IMR-90 (cell line): ENCODE measurements around the gene SLC7A9. TPM values are rescaled to one million over a fixed set of nuclear protein-coding genes. Genes with fewer than 3 reads are reported as not detected.

Experiments
- ATAC-seq: fragments of 200-7000 bp; cut with Tn5 transposase; 2 replicates; pipeline ENCODE4 v1.9.1; 2020; ENCODE audit warnings: low read depth, mild to moderate bottlenecking, moderate library complexity
- BruUV-seq: library from RNA; stranded (reverse); fragments of 400-500 nt; replicated peaks from 2 replicates; lab custom pipeline; 2021; lab: Mats Ljungman, UMichigan
- CTCF ChIA-PET: fragments of 300-600 bp; formaldehyde crosslinking; extraction: SDS; loops from one replicate; lab custom pipeline; 2021; ENCODE audit warnings: antibody characterized with exemption; lab: Yijun Ruan, JAX
- POLR2A ChIA-PET: fragments of 300-600 bp; sonication (Branson Sonifier 250); formaldehyde crosslinking; loops from one replicate; lab custom pipeline; 2022; ENCODE audit warnings: antibody characterized with exemption; ENCODE audit not compliant: unreplicated experiment; lab: Charles Lee
- DNase-seq: peaks from one replicate; pipeline ENCODE4 v3.0.0; 2013
- H2AFZ ChIP-seq: replicated peaks from 2 replicates; pipeline ENCODE3; 2013; ENCODE audit warnings: low read length, mild to moderate bottlenecking; ENCODE audit not compliant: poor library complexity
- H2AK5ac ChIP-seq: 2 replicates; pipeline ENCODE4 v1.6.1; 2013; ENCODE audit warnings: low read depth, low read length, inconsistent platforms
- H2AK9ac ChIP-seq: replicated peaks from 2 replicates; pipeline ENCODE3; 2013; ENCODE audit warnings: mild to moderate bottlenecking, low read depth, low read length, moderate library complexity; ENCODE audit not compliant: poor library complexity
- H2BK120ac ChIP-seq: 2 replicates; pipeline ENCODE4 v1.6.1; 2013; ENCODE audit warnings: low read depth, low read length, inconsistent platforms
- H2BK15ac ChIP-seq: 3 replicates; pipeline ENCODE4 v1.6.1; 2013; ENCODE audit warnings: low read depth, low read length, inconsistent platforms
- H2BK20ac ChIP-seq: 2 replicates; pipeline ENCODE4 v1.6.1; 2013; ENCODE audit warnings: low read depth, mild to moderate bottlenecking, inconsistent platforms, low read length, moderate library complexity
- H2BK5ac ChIP-seq: 2 replicates; pipeline ENCODE4 v1.6.1; 2013; ENCODE audit warnings: mild to moderate bottlenecking, low read depth, low read length, inconsistent platforms; ENCODE audit not compliant: poor library complexity, severe bottlenecking
- H3K14ac ChIP-seq: replicated peaks from 2 replicates; pipeline ENCODE4 v1.6.1; 2013; ENCODE audit warnings: low read depth, low read length, inconsistent platforms
- H3K18ac ChIP-seq: 2 replicates; pipeline ENCODE4 v1.6.1; 2013; ENCODE audit warnings: low read depth, low read length, control low read depth
- H3K23ac ChIP-seq: 2 replicates; pipeline ENCODE4 v1.6.1; 2013; ENCODE audit warnings: low read depth, low read length, inconsistent platforms
- H3K27ac ChIP-seq: 2 replicates; pipeline ENCODE4 v1.5.1; 2013; ENCODE audit warnings: mild to moderate bottlenecking, control low read depth, low read length; ENCODE audit not compliant: insufficient read depth
- H3K27me3 ChIP-seq: 2 replicates; pipeline ENCODE4 v1.6.1; 2013; ENCODE audit warnings: low read length; ENCODE audit not compliant: control insufficient read depth, insufficient read depth
- H3K36me3 ChIP-seq: 2 replicates; pipeline ENCODE4 v1.6.1; 2013; ENCODE audit warnings: low read length, mixed read lengths; ENCODE audit not compliant: control insufficient read depth, insufficient read depth
- H3K4ac ChIP-seq: 2 replicates; pipeline ENCODE4 v1.6.1; 2013; ENCODE audit warnings: low read depth, low read length, inconsistent platforms
- H3K4me1 ChIP-seq: 2 replicates; pipeline ENCODE4 v1.6.1; 2013; ENCODE audit warnings: low read length, mixed read lengths; ENCODE audit not compliant: control insufficient read depth, insufficient read depth
- H3K4me2 ChIP-seq: 2 replicates; pipeline ENCODE4 v1.6.1; 2013; ENCODE audit warnings: low read depth, mild to moderate bottlenecking, control low read depth, low read length, moderate library complexity
- H3K4me3 ChIP-seq: 2 replicates; pipeline ENCODE4 v1.5.1; 2013; ENCODE audit warnings: low read depth, mild to moderate bottlenecking, control low read depth, low read length, moderate library complexity; ENCODE audit not compliant: insufficient read depth
- H3K56ac ChIP-seq: 2 replicates; pipeline ENCODE4 v1.6.1; 2013; ENCODE audit warnings: low read length, inconsistent platforms; ENCODE audit not compliant: insufficient read depth; ENCODE audit errors: extremely low read depth
- H3K79me1 ChIP-seq, 2 experiments: 2 replicates each; pipeline ENCODE4 v1.6.1; 2013; ENCODE audit warnings: low read length in 2 of 2, inconsistent platforms in 1 of 2, low read depth in 1 of 2
- H3K9ac ChIP-seq: 2 replicates; pipeline ENCODE4 v1.6.1; 2013; ENCODE audit warnings: low read depth, low read length, control low read depth
- H3K9me1 ChIP-seq: 2 replicates; pipeline ENCODE4 v1.6.1; 2013; ENCODE audit warnings: low read length, inconsistent platforms; ENCODE audit not compliant: insufficient read depth
- H3K9me3 ChIP-seq: 2 replicates; pipeline ENCODE4 v1.6.1; 2013; ENCODE audit warnings: low read length; ENCODE audit not compliant: control insufficient read depth, insufficient read depth
- H4K20me1 ChIP-seq: 2 replicates; pipeline ENCODE4 v1.6.1; 2013; ENCODE audit warnings: low read length, inconsistent platforms; ENCODE audit not compliant: insufficient read depth
- H4K5ac ChIP-seq: 2 replicates; pipeline ENCODE4 v1.6.1; 2013; ENCODE audit warnings: mild to moderate bottlenecking, low read depth, low read length, control low read depth
- H4K8ac ChIP-seq, 2 experiments: 2 replicates each; pipeline ENCODE4 v1.6.1; 2013; ENCODE audit warnings: low read depth in 2 of 2, low read length in 2 of 2, control low read depth in 1 of 2, inconsistent platforms in 1 of 2
- H4K91ac ChIP-seq: 2 replicates; pipeline ENCODE4 v1.6.1; 2013; ENCODE audit warnings: low read depth, low read length, inconsistent platforms; ENCODE audit not compliant: insufficient read depth
- CEBPB ChIP-seq: IDR thresholded peaks from 2 replicates; pipeline ENCODE4 v1.6.1; 2012; ENCODE audit warnings: low read depth, low read length, improper control_type of control experiment
- CHD1 ChIP-seq: IDR thresholded peaks from 2 replicates; pipeline ENCODE4 v1.6.1; 2012; ENCODE audit warnings: low read depth, low read length, improper control_type of control experiment
- MAFK ChIP-seq: IDR thresholded peaks from 2 replicates; pipeline ENCODE4 v1.6.1; 2012; ENCODE audit warnings: low read depth, low read length, improper control_type of control experiment
- MAZ ChIP-seq: IDR thresholded peaks from 2 replicates; pipeline ENCODE4 v1.6.1; 2012; ENCODE audit warnings: low read depth, mild to moderate bottlenecking, low read length, improper control_type of control experiment, moderate library complexity, borderline replicate concordance
- NFE2L2 ChIP-seq: fragments of 150-350 bp; IDR thresholded peaks from 2 replicates; pipeline ENCODE4 v1.6.1; 2016; ENCODE audit warnings: low read depth, mild to moderate bottlenecking, low read length
- POLR2A ChIP-seq: IDR thresholded peaks from 2 replicates; pipeline ENCODE4 v1.6.1; 2012; ENCODE audit warnings: mild to moderate bottlenecking, low read depth, low read length
- RCOR1 ChIP-seq: IDR thresholded peaks from 2 replicates; pipeline ENCODE4 v1.6.1; 2012; ENCODE audit warnings: mild to moderate bottlenecking, low read length, improper control_type of control experiment; ENCODE audit not compliant: insufficient replicate concordance
- SMC3 ChIP-seq: fragments of 150-350 bp; IDR thresholded peaks from 2 replicates; pipeline ENCODE4 v1.6.1; 2016; ENCODE audit warnings: low read depth, mild to moderate bottlenecking, antibody characterized with exemption, low read length, moderate library complexity
- USF2 ChIP-seq: fragments of 150-350 bp; IDR thresholded peaks from 2 replicates; pipeline ENCODE4 v1.6.1; 2017; ENCODE audit warnings: mild to moderate bottlenecking, antibody characterized with exemption, low read length, low read depth
- WGBS, 2 experiments: methylation state at CpG; one replicate each; pipeline versions ENCODE4 v1.1.5 to v1.1.7; 2013; ENCODE audit warnings: missing lambda C conversion rate in 2 of 2; ENCODE audit not compliant: insufficient read length in 1 of 2; ENCODE audit errors: extremely low coverage in 2 of 2; 5-methylcytosine and 5-hydroxymethylcytosine counted together
- dilution Hi-C: fragments of 300-500 bp; cut with HindIII; formaldehyde crosslinking; loops from one replicate; pipeline ENCODE4 v1.14.3; 2018; ENCODE audit warnings: low sequenced_read_pairs; ENCODE audit not compliant: unreplicated experiment
- in situ Hi-C: fragments of 300-500 bp; cut with MboI; formaldehyde crosslinking; loops from 3 replicates; pipeline ENCODE4 v1.14.3; 2019; ENCODE audit warnings: low sequenced_read_pairs, inconsistent platforms, mixed read lengths
- intact Hi-C: fragments of 100-400 bp; cut with micrococcal nuclease; formaldehyde crosslinking; loops from 2 replicates; pipeline ENCODE4 v1.10.0; 2022
- polyA plus RNA-seq, 3 experiments: library from polyadenylated mRNA; depleted of rRNA; stranded (reverse); fragments of >200 nt; gene quantifications; 2 replicates each; pipeline ENCODE4 v1.2.3, GENCODE V29; 2012; ENCODE audit warnings: low replicate concordance in 1 of 3
- total RNA-seq: library from RNA; depleted of rRNA; stranded (reverse); fragments of >200 nt; gene quantifications from 2 replicates; pipeline ENCODE4 v1.2.3, GENCODE V29; 2012

The SLC7A9 gene
- total and polyA plus RNA-seq, 2 of the 4 experiments (the other 2 are of a cell fraction) = not detected

- 77% methylated on average over 12 of the region's 13 CpGs; no CpG with 5 or more reads in 1 of the 2 experiments for WGBS, 2 experiments
- Histone ChIP-seq H2BK120ac (no peak overlapping the region), H2BK20ac (no peak overlapping the region), H3K27ac (no peak overlapping the region), H3K9me1 (no peaks in the 10 kb centered on the region), H2AK5ac (no peak overlapping the region), H3K9me3 (no peaks in the 10 kb centered on the region), H3K4ac (no peak overlapping the region), H3K79me1 (no peaks in the 10 kb centered on the region), H2AK9ac (no peak overlapping the region), H3K23ac (no peak overlapping the region), H2AFZ (no peak overlapping the region), H3K9ac (no peak overlapping the region), H3K36me3 (no peaks in the 10 kb centered on the region), H3K14ac (no peak overlapping the region), H4K91ac (no peak overlapping the region), H2BK5ac (no peak overlapping the region), H3K4me3 (no peak overlapping the region), H3K4me1 (no peaks in the 10 kb centered on the region), H3K27me3 (no peaks in the 10 kb centered on the region), H4K5ac (no peak overlapping the region), H3K56ac (no peak overlapping the region), H4K20me1 (no peaks in the 10 kb centered on the region), H2BK15ac (no peak overlapping the region), H4K8ac (no peak overlapping the region), H3K18ac (no peak overlapping the region), H3K4me2 (no peak overlapping the region)
- ATAC-seq = no peak
- BruUV-seq = no TSS peak
- intact Hi-C loops (no loop called here), dilution Hi-C loops (no loop called here), in situ Hi-C loops (no loop called here)
- TF ChIP-seq RCOR1 (no peak), SMC3 (no peak), USF2 (no peak), MAZ (no peak), CEBPB (no peak), NFE2L2 (no peak), MAFK (no peak), CHD1 (no peak), POLR2A (no peak)
- no peak for DNase-seq
- CTCF ChIA-PET = no interaction called here
- POLR2A ChIA-PET = no interaction called here
Measured at GRCh38 chr19:32858155-32858554, 11.4 kb downstream of the SLC7A9 start.
